ENCODE results near the gene PNMA8A.
A peak's percentile ranks its signal among the peaks of the same experiment; 100 is the strongest.

Gene PNMA8A

DNA sequence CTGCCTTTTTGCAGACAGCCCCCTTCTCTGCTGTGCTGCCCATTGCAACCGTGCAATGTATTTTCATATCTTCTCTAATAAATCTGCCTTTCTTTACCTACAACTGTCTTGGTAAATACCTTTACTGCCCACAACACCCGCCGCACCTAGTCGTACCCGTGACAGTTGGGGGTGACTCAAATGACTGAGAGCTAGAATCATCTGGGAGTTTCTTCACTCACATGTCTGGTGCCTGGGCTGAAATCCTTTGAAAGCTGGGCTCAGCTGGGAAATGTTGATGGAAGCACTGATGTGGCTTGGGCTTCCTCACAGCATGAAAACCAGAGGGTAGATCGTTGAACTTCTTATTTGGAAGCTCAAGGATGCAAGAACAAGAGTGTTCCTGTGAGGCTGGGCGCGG is 2.8 kb upstream of the PNMA8A start:
- intact Hi-C loops (cut with DNase I): no loop called here
- no peak for DNase-seq

DNA sequence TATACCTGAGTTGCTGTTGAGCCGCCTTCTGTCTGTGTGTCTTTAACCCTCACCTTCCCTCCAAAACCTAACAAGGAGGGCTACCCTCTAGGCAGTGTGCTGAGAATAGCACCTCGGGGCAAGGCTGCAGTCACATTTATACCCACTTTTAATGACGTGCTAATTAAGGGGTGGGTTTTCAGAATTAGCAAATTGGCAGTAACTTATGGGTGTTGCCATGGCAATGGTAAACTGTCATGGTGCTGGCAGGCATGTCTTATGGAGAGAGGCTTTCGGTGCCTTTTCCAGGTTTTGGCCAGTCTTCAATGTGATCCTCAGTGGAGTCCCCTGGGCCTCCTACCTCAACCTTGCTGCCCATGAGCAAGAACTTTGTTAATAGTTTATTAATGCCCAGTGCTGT is 1.2 kb upstream of the PNMA8A start:
- DNase-seq: no peak
- intact Hi-C loops (cut with DNase I): no loop called here

DNA sequence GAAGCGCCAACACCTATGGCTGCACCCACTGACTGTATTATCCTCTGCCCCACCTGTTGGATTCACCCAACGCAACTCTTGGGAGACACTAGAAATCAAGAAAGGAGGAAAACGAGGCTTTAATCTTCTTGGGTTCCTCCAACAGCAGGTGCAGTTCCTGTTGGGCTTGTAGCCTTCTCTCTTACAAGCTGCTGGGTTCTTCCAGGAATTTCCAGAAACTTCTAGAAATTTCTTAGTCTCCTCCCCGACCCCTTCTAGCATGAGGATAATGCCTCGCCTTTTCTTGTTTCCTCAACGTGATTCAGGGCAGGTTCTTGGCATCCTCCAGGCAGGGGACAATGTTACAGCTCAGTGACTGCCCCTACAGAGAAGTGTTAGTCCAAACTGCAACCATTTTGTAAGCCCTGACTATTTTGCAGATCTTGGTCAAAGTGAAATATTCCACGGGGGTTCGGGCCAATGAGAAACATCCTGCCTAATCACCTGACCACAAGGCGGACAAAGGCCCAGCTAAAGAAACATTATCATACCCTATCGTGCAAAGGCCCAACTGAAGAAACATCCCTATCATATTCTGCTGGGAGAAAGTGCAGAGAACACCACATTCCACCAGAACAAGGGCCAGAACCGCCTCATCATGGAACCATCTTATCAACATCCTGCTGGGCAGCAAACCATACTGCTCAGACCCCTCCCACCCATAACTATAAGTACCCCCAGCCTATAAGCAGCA is 614 bp upstream of the PNMA8A start:
- DNase-seq: peak in 1 of 42 donors; percentile 37
- intact Hi-C loops (cut with DNase I): no loop called here

DNA sequence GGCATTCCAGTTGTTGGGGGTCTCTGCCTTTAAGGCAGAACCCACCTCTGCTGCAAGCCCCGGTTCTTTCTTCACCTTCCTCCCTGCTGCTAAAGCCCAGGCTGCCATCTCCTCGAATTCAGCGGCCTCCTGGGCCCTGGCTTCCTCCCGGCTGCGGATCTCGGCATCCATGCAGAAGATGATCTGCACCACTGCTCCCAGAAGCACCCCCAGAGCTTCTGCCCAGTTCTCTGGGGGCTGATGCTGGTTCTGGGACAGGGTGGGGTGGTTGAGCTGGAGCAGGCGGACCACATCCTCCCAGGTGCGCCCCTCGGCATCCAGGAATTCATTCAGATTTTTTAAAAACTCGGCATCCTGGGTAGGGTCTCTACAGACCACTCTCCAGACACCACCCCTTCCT is 987 bp downstream of the PNMA8A start:
- intact Hi-C loops (cut with DNase I): no loop called here
- DNase-seq: no peak

DNA sequence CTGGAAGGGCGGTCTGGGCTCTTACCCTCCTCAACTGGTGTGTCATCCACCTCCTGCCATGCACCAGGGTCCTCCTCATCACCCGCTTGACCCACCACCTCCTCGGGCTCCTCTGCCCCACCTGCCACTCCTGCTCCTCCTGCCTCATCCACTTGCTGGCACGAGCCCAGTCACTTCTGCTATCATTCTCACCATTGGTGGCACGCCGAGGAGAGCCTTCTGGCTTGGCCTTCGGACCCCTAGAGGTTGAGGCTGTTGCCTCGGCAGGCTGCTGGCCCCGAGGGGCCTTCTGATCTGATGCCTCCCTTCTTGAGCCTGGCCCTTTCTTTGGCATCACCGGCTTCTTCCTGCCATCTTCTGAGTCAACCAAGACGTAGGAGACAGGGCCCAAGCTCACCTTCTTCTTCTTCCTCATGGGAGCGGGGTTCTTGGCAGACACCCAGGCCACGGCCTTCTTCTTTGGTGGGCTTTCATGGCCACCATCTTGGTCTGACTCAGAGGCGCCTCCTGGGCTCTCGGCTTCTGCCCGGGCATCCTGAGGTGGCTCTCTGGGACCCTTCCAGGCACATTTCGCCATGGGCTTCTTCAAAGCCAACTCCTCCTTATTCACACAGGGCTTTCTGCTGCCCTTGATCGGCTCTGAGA is 1.7 kb downstream of the PNMA8A start:
- intact Hi-C loops (cut with DNase I): no loop called here
- DNase-seq: no peak

DNA sequence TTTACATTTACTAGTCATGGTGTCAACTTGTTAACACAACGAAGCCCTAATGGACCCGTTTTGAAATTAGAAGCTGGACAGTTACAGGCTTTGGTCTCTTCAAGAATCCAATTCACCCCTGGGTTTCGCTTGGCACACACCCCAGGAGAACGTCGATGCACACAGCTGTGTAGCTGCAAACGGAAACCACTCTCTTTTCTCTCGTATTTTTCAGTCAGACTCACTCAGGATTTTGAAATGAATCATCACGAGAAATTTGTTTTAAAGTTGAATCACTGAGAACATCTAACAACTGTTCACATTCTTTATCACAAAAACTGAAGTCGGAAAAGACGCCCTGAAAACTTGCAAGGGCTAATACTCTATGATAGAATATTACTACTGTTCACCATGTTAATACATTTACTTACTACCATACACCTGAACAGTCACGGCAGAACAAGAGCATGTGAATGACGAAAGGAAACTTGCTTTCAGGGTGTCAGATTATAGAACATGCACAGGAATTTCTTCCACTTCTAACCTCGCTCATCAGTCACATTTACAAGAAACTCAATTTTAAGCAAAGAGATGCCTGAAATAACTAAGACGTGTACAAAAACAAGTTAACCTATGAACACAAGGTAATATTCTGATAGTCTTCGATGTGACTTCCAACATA is 4.7 kb downstream of the PNMA8A start:
- DNase-seq: peak in 3 of 42 donors; percentile 28 to 47 (median 38)
- intact Hi-C loops (cut with DNase I): no loop called here

DNA sequence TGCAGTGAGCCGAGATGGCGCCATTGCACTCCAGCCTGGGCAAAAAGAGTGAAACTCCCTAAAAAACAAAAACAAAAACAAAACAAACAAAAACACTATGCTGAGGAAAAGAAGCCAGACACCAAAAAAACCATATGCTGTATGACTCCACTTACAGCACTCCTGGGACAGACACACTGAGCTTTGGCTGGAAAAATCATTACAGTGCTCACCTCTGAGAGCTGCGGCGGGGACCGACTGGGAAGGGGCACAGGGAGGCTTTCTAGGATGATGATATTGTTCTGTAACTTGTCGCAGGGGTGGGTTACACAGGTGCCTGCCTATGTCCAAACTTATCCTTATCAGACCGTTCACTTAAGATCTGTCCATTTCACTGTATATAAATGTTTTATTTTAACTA is 7.8 kb downstream of the PNMA8A start:
- DNase-seq: no peak
- intact Hi-C loops (cut with DNase I): no loop called here

DNA sequence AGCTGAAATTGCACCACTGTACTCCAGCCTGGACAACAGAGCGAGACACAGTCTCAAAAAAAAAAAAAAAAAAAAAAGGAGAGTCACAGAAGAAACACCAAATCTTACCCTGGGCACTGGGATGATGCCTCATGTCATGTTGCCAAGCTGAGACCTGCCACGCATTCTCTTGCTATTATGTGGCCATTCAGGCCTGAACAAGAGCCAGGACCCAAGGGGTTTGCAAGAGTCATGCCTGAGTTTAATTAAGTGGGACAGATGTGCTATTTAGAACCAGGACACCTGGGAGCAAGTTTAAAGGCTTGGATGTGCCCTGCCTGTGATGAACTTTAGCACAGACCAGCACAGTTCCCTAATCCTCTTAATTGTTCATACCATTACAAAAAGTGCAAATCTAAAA is 9.8 kb downstream of the PNMA8A start:
- DNase-seq: no peak
- intact Hi-C loops (cut with DNase I): no loop called here

DNA sequence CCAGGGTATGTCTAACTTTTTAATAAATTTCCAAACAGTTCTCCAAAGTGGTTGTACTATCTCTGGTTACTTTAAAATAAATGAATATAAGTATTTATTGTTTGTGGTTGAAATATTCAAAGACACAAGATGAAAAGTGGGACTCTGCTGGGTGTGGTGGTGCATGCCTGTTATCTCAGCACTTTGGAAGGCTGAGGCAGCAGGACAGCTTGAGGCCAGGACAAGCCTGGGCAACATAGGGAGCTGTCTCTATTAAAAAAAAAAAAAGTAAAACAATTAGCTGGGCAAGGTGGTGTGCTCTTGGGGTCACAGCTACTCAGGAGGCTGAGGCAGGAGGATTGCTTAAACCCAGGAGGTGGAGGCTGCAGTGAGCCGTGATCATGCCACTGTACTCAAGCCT is 10.4 kb downstream of the PNMA8A start:
- DNase-seq: no peak
- intact Hi-C loops (cut with DNase I): no loop called here

DNA sequence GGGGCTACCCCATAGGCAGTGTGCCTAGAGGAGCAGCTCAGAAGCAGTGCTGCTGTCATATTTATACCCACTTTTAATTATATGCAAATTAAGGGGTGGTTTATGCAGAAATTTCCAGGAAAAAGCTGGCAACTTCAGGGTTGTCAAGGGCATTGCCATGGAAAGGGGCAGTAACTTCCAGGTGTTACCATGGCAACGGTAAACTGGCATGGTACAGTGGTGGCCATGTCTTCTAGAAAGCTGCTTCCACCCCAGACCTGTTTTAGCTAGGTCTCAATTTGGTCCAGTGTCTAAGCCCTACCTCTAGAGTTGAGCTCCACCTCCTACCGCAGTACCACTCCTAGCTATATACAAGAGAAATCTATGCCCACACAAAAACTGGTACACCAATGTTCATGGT is 11.3 kb downstream of the PNMA8A start:
- DNase-seq: no peak
- intact Hi-C loops (cut with DNase I): no loop called here

DNA sequence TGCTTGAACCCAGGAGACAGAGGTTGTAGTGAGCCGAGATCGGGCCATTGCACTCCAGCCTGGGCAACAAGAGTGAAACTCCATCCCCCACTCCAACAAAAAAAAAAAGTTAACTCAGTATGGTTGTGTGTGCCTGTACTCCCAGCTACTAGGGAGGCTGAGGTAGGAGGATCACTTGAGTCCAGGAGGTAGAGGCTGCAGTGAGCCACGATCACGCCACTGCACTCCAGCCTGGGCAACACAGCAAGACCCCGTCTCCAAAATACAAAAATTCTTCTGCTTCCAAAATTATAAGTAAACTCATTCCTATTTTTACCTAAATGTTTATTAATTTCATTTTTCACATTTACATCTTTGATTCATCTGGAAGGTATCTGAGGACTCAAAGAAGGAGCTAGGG is 14.4 kb downstream of the PNMA8A start:
- no peak for DNase-seq
- intact Hi-C loops (cut with DNase I): no loop called here

DNA sequence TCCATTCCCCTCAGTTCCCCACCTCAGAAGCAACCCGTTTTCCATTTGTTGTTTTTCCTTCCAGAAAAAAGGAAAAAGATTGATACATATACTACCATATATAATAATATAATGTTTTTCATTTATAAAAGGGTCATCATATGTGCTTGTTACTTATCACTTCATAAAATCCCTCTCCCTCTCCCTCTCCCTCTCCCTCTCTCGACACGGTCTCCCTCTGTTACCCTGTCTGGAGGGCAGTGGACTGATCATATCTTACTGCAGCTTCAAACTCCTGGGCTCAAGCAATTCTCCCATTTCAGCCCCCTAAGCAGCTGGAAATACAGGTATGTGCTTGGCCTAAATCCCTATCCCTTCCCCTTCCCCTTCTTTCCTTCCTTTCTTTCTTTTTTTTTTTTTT is 17.1 kb downstream of the PNMA8A start:
- DNase-seq: no peak
- intact Hi-C loops (cut with DNase I): no loop called here

DNA sequence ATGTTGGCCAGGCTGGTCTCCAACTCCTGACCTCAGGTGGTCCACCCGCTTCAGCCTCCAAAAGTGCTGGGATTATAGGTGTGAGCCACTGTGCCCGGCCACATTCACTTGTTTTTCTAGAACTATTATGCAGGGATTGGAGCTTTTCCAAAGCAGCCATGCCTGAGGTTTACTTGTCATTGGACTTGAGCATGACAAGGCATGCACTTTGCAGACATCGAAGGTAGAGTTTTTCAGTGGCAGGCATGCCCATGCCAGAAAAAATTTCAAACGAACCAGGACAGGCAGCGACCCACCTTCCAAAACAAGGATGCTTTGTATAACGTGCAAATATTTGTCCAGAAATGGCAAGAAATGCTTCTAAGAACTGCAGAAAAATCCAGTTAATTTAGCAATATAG is 17.7 kb downstream of the PNMA8A start:
- intact Hi-C loops (cut with DNase I): no loop called here
- DNase-seq: no peak

DNA sequence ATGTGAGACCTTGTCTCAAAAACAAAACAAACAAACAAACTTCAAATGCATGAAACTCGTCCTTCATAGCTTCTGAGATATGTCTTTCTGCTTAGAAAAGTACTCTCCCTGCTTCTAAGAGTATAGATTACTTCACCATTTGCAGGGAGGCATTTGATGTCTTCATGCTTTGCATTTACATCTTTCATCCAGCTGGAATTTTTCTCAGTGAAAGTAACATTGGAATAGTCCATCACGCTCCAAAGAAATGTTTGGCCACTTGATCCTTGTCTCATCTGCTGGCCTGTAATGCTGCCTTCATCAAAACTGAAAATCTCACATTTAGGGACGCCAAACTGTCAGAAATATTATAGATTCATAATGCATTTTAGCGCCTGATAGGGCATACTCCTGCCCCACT is 19.2 kb downstream of the PNMA8A start:
- intact Hi-C loops (cut with DNase I): no loop called here
- no peak for DNase-seq

DNA sequence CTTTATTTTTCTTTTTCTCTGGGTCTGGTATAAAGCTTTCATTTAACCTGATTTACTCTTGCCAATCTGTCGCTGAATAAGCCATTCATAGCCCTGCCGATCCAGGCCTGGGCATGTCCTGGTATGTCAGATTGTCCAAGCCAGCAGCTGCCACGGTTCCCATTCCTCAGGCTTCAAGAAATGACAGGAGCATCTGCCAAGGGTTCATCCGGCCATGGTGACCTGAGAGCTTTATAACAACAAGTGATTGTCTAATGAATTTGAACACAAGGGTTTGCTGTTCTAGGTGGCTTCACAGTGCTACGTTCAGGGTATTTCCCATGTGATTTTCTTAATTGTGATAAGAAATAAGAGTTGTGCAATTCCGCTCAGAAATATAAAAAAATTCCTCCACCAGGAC is 20.0 kb downstream of the PNMA8A start:
- DNase-seq: peak in 5 of 42 donors; percentile 20 to 43 (median 36)
- intact Hi-C loops (cut with DNase I): no loop called here

DNA sequence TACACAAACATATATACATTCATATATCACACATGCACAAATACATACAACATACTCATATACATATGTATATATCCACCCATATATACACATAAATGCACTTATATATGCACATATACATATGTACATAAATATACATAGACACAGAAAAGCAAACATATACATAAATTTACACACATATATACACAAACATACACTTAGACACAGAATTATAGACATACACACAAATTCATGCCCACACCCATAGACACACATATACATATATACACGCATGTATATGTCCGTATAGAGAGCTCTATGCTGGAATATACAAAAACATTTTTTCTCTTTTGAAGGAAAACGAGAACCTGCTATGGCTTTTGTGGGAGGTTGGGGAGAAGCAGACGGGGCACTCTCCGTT is 20.6 kb downstream of the PNMA8A start:
- intact Hi-C loops (cut with DNase I): no loop called here
- no peak for DNase-seq

DNA sequence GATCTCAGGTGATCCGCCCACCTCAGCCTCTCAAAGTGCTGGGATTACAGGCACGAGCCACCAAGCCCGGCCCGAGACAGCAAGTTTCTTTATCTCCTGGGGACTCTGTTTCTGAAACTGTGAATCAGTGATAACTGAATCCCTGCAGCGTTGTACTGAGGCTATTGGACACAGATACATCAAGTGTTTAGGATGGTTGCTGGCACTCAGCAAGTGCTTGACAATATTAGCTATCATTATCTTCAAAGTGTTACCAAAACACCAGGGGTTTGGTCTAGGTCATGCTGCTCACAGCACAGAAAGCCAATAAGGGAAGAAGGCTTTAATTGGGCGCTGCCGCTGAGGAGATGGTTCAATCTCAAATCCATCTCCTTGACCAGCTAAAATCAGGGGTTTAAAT is 22.1 kb downstream of the PNMA8A start:
- intact Hi-C loops (cut with DNase I): no loop called here
- no peak for DNase-seq

DNA sequence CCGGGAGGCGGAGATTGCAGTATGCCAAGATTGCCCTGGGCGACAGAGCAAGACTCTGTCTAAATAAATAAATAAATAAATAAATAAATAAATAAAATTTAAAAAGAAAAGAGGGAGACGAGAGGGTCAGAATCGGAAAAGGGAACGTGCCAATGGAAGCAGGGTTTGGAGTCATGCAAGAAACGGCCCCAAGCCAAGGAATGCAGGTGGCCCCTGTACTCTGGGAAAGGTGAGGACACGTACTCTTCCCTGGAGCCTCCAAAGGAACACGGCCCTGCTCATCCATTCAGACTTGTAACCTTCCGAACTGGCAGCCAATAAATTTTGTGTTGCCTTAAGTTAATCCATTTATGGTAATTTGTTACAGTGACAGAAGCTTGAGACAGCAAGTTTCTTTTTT is 22.8 kb downstream of the PNMA8A start:
- intact Hi-C loops (cut with DNase I): no loop called here
- DNase-seq: no peak

DNA sequence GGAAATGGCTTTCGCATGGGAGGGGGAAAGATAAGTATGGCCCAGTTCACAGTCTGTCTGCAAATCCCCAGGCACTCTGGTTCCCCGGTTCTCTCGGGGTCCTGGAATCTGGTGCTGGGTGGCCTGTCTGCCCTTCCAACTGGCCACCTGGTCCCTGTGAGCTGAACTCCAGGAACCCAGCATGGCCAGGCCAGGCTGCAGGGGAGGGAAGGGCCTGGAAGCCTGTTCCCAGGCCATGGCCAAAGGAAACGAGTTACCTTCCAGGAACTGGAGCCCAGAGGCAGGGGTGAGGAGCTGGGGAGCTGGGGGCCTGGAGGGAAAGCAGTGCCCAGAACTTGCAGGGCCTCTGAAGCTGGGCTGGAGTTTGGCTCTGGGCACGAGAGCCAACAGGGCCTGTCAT is 23.5 kb downstream of the PNMA8A start:
- intact Hi-C loops (cut with DNase I): no loop called here
- no peak for DNase-seq

DNA sequence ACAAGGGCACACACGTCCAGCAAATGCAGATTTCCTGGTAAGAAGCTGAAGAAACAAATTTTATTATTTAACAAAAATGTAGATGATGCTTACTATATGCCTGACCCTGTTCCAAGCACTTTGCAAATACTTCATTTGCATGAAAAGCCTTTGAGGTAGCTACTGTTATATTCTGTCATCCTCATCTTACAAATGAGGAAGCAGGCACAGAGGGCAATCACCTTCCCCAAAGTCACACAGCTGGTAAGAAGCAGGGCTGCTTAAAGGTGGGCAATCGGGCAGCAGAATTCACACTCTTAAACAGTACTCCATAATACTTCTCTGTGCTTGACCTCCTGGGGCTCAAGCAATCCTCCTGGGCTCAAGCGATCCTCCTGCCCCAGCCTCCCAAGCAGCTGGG is 24.4 kb downstream of the PNMA8A start:
- intact Hi-C loops (cut with DNase I): no loop called here
- no peak for DNase-seq

DNA sequence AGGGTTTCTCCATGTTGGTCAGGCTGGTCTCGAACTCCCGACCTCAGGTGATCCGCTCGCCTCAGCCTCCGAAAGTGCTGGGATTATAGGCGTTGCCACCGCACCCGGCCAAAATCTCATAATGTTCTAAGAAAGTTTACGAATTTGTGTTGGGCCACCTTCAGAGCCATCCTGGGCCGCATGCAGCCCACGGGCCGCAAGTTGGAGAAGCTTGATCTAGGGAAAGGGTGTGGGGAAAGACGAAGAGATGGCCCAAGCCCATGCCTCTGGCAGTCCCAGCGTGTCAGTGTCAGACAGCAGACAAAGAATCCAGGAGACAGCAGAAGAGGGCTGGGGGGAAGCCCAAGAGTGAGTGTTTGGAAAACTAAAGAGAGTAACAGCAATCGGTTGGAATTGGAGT is 25.3 kb downstream of the PNMA8A start:
- intact Hi-C loops (cut with DNase I): no loop called here

More for the DNA sequence above, 25.3 kb downstream of the PNMA8A start:
- no peak for DNase-seq

All from head of caudate nucleus (tissue), 42 donors.